ENCODE data around the gene CREB3L2.
"Not testable (repeated sequence)": the region's sequence is repeated elsewhere in the genome, so short reads cannot be mapped to it uniquely, and the experiment has no call there.

Gene CREB3L2

DNA sequence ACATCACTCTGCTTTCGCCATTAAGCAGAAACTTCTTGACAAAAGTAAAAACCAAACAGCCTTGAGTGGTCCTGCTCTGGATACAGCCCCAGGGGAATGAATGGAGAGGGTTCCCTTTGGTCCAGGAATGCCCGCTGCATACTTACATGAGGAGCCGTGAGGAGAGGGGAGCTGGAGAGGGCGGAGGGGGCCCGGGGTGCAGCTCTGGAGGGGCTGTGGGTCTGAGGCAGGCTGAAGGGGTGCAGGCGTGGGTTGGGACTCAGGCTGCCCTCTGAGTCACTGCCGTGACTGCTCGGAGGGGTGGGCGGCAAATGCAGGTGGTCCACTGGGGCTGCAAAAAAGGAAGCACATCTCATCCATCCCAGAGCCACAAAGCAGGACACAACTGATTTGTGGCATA lies 93.8 kb downstream of the CREB3L2 start:
- DNase-seq (ENCODE audit: low spot score): no peak
- FAIRE-seq: no peak

DNA sequence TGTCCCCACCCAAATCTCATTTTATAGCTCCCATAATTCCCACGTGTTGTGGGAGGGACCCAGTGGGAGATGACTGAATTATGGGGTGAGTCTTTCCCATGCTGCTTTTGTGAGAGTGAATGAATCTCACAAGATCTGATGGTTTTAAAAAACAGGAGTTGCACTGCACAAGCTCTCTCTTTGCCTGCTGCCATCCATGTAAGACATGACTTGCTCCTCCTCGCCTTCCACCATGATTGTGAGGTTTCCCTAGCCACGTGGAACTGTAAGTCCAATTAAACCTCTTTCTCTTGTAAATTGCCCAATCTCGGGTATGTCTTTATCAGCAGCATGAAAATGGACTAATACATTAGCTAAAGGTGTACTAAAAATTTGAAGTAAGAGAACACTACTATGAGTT lies 95.2 kb downstream of the CREB3L2 start:
- FAIRE-seq; DNase-seq (ENCODE audit: low spot score): not testable (repeated sequence)

DNA sequence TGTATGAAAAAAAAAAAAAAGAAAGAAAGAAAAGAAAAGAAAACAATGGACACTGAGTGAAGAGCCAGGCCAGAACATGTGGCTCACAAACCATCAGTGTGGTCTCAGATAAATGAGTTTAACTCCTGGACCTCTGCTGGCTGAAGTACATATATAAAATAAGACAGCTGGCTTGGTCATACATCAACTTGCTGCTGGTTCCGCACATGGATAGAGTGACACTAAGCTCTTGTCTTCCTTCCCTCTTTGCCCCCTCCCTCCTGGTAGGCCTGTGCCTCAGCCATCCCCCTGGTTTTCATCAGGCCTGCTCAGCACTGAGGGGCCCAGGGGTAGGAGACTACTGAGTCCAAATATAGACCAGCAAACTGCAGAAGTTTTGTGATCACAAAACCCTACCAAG lies 97.1 kb downstream of the CREB3L2 start:
- FAIRE-seq (no peak), DNase-seq (ENCODE audit: low spot score) (no peak)

DNA sequence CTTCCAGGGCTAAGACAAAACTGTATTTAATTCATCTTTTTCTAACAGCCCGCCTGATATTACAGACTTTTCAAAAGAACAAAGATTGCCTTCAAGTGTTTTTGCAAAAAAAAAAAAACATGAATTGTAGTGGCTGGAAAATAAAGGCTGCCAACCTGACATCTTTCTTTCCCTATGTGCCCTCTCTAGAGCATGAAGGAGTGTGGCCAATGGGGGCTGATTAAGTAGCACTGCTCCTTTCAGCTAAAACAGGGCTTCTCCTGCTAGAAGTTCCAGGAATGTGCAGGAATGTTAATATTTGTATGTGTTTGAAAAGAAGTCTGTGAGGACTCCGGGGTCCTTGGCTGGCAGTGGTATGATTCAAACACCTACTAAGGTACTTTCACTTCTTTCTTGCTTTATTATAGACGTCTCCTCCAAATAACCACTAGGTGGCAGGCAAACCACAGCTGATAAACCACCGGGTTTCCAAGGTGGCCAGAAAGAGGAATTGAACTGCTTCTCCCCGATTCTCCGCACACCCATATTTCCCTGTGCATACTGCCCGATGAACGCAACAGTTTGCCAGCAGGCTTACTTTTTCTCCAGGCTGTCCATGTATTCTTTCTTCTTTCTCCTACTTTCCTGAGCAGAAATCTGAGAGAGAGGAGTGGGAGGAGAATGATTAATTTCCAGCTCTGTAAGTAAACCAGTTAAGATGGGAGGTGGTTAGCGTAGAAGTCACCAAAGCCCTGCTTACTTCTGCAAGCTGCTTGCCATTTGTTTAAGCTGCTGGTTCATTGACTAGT lies 98.3 kb downstream of the CREB3L2 start:
- DNase-seq (ENCODE audit: low spot score) (peak; percentile 82), FAIRE-seq (peak; percentile 68)

DNA sequence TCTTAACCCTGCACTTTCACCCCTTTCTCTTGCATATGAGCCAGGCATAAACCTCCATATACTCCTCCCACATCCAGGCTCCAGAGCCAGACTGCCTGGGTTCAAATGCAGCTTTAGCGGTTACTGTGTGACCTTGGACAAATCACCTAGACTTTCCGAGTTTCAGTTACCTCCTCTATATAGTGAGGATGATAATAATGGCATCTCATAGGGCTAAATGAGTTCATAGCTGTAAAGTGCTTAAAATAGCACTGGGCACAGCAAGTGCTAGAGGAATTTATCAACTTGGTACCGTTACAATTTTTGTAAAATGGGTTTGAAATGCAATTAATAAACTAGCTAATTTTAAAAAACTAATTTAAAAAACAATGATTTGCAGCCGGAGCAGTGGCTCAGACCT lies 101.7 kb downstream of the CREB3L2 start:
- no peak for FAIRE-seq
- no peak for DNase-seq (ENCODE audit: low spot score)

DNA sequence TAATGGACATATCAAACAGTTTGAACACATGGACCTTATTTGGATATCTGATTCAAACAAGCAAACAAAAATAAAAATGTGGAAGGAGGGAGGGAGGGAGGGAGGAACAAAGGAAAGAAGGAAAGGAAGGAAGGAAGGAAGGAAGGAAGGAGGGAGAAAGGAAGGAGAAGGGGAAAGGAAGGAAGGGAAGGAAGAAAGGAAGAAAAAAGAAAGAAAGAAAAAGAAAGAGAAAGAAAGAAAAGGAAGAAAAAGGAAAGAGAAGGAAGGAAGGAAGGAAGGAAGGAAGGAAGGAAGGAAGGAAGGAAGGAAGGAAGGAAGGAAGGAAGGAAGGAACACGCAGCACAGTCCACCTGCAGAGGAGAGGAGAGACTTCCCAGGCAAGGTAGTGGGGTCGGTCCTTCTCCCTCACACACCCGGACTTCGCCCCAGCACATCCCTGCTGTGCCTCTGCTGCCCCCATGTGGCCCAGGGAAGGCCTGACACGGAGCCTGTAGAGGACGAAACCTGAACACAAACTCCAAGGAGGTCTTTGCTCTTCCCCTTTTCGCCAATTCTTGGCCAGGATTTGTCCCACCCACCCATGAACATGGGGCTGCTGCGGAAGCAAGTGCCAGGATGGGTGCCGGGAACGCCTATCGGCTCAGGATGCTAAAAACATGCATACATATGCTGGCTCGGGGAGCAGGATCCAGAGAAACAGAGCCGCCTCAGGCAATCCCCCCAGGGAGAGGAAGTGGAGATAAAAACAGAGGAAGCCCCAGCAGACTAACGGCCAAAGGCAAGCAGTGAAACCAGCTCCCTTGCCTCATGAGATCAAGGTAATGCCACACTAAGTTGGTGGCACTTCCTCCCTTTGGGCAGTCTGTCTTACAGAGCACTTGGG lies 102.8 kb downstream of the CREB3L2 start:
- peak; percentile 68 for DNase-seq (ENCODE audit: low spot score)
- FAIRE-seq: no peak

DNA sequence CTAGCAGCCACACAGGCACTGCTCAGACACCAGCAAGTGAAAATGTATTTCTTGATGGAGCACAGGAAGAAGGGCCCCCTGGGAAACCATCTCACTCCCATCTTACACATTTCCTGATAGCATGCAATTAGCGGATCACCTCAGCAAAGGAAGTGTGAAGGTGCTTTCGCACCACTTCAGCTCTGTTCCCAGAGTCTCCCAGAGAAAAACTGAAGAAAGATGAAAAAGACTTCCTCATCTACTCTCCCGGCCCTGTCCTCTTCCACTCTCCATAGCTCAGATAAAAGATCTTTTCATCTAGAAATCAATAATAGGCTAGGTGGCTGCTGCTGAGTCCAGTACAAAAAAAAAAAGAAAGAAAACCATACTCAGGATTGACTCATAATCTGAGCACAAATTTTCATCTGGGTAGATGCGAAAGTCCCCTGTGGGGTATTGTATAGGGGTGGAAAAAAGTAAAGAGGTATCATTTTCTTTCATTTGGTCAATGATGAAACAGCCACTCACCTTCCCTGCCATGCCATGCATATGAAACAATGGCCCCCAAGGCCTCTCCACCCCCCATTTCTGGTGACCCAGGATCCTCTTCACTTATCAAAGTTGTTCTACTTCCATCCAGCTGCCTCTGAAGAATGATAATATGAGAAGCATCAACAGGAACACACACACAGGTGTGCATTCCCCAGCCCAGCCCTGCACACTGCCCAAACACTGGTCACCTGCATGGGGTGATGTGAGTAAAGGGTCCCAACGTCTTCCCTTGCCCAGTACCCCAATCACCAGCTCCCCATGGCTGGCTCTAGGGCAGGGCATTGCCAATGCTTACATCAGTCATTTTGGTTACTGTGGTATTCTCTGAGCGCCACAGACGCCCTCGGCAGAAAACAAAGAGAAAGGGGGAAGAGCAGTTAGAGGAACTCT lies 106.3 kb downstream of the CREB3L2 start:
- no peak for FAIRE-seq
- DNase-seq (ENCODE audit: low spot score): no peak

- DNase-seq (ENCODE audit: low spot score) (no peak), FAIRE-seq (no peak)
Measured at GRCh38 chr7:137893143-137893742, 108.6 kb downstream of the CREB3L2 start.

DNA sequence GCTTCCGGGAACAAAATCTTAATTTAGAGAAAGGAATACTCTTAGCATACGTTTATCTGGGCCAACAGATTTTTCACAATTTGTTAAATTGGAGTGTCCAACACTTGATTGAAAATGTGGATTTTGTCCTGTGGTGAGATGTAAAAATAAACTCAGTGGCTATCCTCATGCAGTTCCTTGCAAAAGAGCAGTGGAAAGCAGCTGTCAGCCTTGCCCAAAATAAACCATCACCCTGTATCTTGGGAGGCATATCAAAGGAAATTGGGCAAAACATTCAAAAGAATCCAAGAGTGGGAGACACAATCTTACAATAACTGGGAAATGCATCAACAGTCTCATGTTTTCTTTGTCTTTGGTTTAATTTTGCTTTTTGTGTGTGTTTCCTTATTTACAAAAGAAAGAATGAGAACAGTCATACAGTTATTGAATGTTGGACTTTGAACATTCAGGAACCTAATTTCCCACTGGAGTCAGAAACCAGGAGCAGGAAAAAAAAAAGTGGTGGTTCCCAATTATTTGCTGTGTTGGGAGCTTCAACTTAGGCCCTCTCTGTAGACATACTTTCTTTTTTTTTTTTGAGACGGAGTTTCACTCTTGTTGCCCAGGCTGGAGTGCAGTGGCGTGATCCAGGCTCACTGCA lies 110.8 kb downstream of the CREB3L2 start:
- no peak for FAIRE-seq

DNA sequence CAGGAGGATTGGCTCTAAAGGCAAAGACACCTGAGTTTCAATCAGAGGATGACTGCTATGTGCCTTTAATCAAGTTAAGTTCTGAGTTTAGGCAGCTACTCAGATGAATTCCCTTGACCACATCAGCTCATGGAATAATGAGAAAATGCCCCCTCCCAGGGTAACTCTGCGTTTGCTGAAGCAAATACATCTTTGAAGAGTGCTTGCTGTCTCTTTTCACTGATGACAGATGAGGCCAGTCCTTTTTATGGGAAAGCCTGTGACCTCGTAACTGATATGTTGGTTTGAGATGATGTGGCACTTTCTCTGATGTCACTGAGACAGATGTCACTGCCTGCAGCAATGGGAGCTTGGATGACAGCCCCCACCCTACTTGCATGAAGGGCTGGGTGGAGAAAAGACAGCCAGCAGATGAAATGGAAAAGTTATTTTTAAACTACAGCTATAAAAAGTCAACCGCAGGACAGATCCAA lies 111.4 kb downstream of the CREB3L2 start:
- FAIRE-seq: no peak

More for the DNA sequence above, 110.8 kb downstream of the CREB3L2 start:
- DNase-seq (ENCODE audit: low spot score): no peak

DNA sequence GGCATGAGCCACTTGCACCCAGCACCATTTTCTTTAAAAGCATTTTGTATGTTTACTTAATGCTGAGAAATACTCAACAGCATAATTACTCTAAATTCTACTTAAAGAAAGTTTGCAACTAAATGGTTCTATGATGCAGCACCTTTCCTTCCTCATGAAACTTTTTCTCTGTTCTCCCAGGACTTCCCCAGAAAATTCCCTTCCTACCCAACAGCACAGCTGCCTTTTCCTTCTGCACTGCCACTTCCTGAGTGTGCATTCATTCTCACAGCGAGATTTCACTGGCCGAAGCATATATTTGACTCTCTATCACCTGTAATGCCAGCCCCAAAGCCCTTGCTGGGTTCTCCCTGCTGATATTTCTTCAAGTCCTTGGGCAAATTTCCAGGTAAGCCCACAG lies 113.6 kb downstream of the CREB3L2 start:
- FAIRE-seq: no peak

More for the DNA sequence above, 111.4 kb downstream of the CREB3L2 start:
- no peak for DNase-seq (ENCODE audit: low spot score)

DNA sequence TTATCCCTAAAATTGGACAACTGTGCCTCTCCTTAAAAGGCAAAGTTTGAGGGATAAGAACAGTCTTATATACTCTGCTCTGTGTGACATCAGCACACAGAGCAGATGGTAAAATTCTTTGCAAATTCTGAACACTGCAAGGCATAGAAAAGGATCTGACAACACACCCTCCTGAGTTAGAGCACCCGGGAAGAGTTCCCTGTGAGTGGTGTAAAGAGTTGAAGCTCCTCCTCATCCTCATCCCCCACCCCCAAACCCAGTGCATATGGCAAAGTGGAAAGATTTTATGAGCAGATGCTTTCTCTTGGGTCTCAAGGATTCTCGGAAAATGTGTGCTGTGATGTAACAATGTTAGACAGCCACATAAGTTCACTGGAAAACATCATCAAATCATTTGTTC lies 115.1 kb downstream of the CREB3L2 start:
- DNase-seq (ENCODE audit: low spot score): no peak
- FAIRE-seq: no peak

More for the DNA sequence above, 113.6 kb downstream of the CREB3L2 start:
- no peak for DNase-seq (ENCODE audit: low spot score)

GRCh38 chr7:137886281-137886680 lies 115.6 kb downstream of the CREB3L2 start:
- DNase-seq (ENCODE audit: low spot score) (no peak), FAIRE-seq (no peak)

GRCh38 chr7:137885678-137886077 lies 116.2 kb downstream of the CREB3L2 start:
- FAIRE-seq: no peak
- DNase-seq (ENCODE audit: low spot score): no peak

DNA sequence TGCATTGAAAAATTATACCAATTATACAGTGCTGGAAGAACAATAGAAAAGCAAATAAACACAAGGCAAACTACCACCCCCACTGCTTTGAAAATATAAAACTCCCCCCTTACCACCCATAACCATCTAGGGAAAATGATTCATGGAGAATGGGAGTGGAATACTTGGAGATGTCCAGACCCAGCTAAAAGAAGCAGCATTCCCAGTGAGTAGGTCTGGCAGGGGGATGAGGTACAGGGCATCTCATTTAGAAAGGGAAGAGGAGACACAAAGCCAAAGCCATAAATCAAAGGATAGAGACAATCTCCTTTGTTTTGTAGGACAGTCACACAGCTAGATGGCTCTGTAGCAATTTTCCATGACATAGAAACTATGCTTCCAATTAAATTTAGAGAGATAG lies 119.1 kb downstream of the CREB3L2 start:
- peak; percentile 52 for DNase-seq (ENCODE audit: low spot score)
- no peak for FAIRE-seq

DNA sequence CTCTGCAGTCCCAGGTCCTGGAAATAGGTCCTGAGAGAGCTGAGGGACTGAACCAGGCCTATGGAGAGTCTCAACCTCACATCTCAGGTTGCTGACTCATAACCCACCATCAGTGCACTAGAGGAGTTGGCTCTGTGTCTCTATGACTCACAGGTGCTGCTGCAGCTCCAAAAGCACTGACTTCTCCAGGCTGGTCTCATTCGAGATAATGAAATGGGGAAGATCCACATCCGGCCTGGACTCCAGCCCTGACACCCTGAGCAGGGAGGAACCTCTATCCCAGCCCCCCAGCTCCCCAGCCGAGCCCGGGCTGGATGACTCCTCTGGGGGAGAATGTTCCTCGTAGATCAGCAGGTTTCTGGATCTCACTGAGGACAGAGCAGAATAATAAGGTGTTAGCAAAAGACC lies 119.6 kb downstream of the CREB3L2 start:
- DNase-seq (ENCODE audit: low spot score) (peak; percentile 100), FAIRE-seq (peak; percentile 99)

DNA sequence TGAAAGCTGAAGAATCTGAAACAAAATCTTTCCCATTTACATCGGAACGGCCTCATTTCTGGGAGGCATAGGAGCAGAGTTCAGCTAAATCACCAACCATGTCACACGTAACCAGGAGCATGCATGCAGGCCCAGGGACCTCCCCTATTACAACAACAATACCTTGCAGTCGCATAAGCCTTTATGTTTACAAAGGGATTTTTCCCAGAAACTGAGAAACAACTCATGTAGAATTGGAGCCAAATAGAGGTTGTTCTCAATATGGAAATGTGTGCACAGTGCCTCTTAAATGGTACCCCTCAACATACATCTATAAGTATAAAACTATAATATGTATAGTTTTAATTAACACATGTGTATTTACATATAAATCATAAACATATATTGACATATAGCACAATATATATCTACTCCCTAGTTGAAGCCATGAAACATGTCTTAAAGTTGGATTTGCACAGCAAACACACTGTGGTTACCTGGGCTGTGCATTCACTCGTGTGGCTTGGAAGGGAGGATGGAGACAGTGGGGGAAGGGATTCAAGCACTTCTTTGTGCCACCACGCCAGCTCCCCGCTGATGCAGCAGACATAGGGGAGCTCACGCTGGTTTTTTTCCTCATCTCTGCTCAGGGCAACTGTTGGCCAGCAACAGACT lies 120.2 kb downstream of the CREB3L2 start:
- FAIRE-seq: no peak
- no peak for DNase-seq (ENCODE audit: low spot score)

DNA sequence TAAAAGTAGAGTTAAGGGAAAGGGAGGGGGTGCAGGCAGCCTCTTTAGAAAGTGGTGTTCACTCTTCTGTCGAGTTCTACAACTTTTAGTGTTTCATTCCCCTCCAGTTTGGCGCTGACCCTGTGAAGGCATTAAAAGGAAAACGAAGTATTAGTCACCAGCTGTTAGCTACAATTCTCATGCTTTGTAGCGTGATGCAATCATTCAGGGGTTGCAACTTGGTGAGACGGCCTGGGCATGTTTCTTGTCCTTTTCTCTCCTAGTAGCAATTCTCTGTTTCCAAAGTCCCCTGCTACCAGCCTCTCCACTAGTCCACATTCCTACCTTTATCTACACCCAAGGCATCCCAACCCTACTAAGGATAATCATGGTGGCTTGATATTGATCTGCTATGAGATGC lies 121.5 kb downstream of the CREB3L2 start:
- peak; percentile 28 for FAIRE-seq
- peak; percentile 41 for DNase-seq (ENCODE audit: low spot score)

- FAIRE-seq: no peak
- no peak for DNase-seq (ENCODE audit: low spot score)
Measured at GRCh38 chr7:137879357-137880158, 122.3 kb downstream of the CREB3L2 start.

Measured in RCC 7860 (cell line).